Right atrium auricular region (tissue), 2 donors: Measurements from ENCODE around the gene SHH. TPM values are rescaled to one million over a fixed set of nuclear protein-coding genes. Genes with fewer than 3 reads are reported as not detected.

Experiments
- DNase-seq: peaks from one replicate; pipeline ENCODE4 v3.0.0-alpha.2; 2019; ENCODE audit warnings: low spot score
- H3K27ac ChIP-seq, 2 donors: fragments of 200-600 bp; sonication (generic); 1 replicate in 1 of 2; 2 replicates in 1 of 2; pipeline ENCODE4 v1.5.1; 2016 to 2019
- H3K27me3 ChIP-seq, 2 donors: fragments of 200-600 bp; sonication (generic); one replicate each; pipeline versions ENCODE4 v1.5.1 to v1.6.0; 2017 to 2019
- H3K36me3 ChIP-seq: fragments of 200-600 bp; sonication (generic); one replicate; pipeline ENCODE4 v1.5.1; 2016
- H3K4me1 ChIP-seq, 2 donors: fragments of 200-600 bp; sonication (generic); one replicate each; pipeline versions ENCODE4 v1.5.1 to v1.6.0; 2017 to 2019
- H3K4me3 ChIP-seq, 2 donors: fragments of 200-600 bp; sonication (generic); 1 replicate in 1 of 2; 2 replicates in 1 of 2; pipeline ENCODE4 v1.5.1; 2017 to 2019; ENCODE audit warnings: mild to moderate bottlenecking in 1 of 2, moderate library complexity in 1 of 2
- H3K9me3 ChIP-seq, 2 donors: fragments of 200-600 bp; sonication (generic); one replicate each; pipeline ENCODE4 v1.5.1; 2019
- total RNA-seq, 2 donors: library from RNA; depleted of rRNA; stranded (reverse); fragments of >200 nt; gene quantifications; one replicate each; pipeline ENCODE4 v1.1.0, GENCODE V29; 2016
- TF ChIP-seq, protein P1 (sequence below), 2 donors: fragments of 200-600 bp; sonication (generic); IDR thresholded peaks; one replicate each; pipeline ENCODE4 v1.5.1; 2019; ENCODE audit warnings: antibody characterized with exemption in 2 of 2

SHH gene
- total RNA-seq, 2 donors from 2014 or later: not detected

DNA sequence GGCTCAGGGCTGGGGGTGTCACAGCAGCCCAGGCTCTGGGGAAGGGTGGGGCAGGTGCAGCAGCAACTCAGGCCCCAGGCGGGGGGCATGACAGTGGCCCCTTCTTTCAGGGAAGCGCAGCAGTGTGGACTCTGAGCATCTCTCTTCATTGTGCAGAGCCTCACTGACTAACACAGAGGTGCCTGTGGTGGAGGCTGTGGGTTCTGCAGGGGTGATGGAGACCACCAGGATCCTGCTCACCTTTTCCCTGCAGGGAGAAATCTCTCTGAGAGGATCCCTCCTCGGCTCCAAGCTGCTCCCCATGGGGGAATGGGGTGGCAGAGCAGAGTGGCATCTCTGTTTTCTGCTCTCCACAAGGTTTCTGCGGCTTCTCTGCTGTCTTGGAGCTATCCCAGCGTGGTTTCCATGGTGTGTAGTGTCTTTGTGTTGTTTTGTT, 37.8 kb upstream of the SHH start:
- H3K36me3 ChIP-seq: no peaks in the 10 kb centered on the region
- H3K9me3 ChIP-seq: peaks cover 0 to 12% of the 10 kb centered on the region in 2 donors
- no peaks in the 10 kb centered on the region for H3K27me3 ChIP-seq
- TF ChIP-seq, protein P1, sequence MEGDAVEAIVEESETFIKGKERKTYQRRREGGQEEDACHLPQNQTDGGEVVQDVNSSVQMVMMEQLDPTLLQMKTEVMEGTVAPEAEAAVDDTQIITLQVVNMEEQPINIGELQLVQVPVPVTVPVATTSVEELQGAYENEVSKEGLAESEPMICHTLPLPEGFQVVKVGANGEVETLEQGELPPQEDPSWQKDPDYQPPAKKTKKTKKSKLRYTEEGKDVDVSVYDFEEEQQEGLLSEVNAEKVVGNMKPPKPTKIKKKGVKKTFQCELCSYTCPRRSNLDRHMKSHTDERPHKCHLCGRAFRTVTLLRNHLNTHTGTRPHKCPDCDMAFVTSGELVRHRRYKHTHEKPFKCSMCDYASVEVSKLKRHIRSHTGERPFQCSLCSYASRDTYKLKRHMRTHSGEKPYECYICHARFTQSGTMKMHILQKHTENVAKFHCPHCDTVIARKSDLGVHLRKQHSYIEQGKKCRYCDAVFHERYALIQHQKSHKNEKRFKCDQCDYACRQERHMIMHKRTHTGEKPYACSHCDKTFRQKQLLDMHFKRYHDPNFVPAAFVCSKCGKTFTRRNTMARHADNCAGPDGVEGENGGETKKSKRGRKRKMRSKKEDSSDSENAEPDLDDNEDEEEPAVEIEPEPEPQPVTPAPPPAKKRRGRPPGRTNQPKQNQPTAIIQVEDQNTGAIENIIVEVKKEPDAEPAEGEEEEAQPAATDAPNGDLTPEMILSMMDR (IDR thresholded peaks at IDR 0.05): no peak
- DNase-seq: no peak
- no peak overlapping the region for H3K27ac ChIP-seq
- no peak overlapping the region for H3K4me3 ChIP-seq
- H3K4me1 ChIP-seq: no peaks in the 10 kb centered on the region

DNA sequence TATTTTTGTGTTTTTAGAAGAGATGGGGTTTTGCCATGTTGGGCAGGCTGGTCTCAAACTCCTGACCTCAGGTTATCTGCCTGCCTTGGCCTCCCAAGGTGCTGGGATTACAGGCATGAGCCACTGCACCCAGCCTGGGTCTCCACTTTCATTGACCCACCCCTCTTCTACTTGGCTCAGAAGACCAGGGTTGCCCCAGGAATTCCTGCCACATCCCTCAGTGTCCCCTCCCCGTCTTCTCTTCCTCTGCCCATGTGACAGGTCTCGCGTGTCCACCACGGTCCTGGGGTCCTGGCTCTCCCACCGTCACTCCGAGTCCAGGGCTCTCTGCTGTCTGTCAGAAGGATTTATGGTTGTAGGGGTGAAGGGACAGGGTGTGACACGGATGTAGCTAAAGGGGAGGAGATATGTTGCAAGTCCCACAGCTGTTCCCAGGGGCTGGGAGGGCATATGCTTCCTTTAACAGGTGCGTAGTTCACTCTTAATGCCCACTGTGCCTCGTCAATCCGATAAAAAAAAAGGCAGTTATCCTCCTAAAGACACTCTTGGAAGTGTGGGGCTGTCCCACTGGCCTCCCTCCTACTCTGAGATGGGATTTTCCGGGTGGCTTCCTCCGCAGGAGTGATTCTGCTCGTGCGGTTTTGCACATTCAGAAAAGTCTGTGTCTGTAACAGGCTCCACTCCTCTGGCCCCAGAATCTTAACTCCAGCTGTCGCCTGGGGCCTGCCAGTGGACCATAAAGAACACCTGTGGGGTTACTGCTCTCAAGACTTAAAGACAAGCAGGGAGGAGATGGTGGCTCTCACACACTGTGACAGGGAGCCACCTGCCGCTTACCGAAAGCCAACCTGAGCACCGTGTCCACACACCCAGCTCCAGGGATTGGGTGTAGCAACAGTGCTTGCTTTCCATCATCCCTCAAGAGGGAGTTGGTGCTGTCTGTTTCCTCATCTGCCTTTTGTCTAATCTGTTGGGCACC, 36.7 kb upstream of the SHH start:
- H3K4me3 ChIP-seq: no peak overlapping the region
- TF ChIP-seq, protein P1 (IDR thresholded peaks at IDR 0.05): no peak
- H3K27ac ChIP-seq: no peak overlapping the region
- no peak for DNase-seq
- no peaks in the 10 kb centered on the region for H3K27me3 ChIP-seq
- H3K9me3 ChIP-seq: peaks cover 0 to 1% of the 10 kb centered on the region in 2 donors
- no peaks in the 10 kb centered on the region for H3K4me1 ChIP-seq
- H3K36me3 ChIP-seq: no peaks in the 10 kb centered on the region

DNA sequence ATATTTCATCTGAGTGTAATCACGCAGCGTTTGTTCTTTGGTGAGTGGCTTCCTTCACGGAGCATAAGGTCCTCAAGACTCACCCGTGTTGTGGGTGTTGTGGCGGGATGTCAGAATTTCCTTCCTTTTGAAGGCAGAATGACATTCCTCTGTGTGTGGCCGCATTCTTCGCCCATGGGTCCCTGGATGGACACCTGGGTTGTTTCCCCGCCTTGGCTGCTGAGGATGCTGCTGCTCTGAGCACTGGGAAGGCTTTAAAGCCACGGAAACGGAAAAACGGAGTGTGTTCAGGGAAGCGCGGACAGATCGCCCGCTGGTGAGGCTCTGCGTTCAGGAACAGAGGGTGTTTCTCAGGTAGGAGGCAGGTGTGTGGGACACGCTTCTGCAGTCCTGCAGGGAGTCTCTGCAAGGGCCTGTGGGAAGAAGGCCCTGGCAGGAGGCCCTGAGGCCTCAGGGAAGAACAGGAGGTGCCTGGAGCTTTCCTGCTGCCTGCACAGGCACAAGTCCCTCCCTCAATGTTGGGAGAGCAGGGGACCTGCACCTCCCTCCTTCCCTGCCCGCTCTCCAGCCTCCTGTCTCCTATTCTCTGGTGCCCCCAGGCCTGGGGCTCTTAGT, 35.7 kb upstream of the SHH start:
- TF ChIP-seq, protein P1 (IDR thresholded peaks at IDR 0.05): no peak
- no peaks in the 10 kb centered on the region for H3K4me1 ChIP-seq
- no peaks in the 10 kb centered on the region for H3K9me3 ChIP-seq
- no peak overlapping the region for H3K27ac ChIP-seq
- no peak for DNase-seq
- no peak overlapping the region for H3K4me3 ChIP-seq
- no peaks in the 10 kb centered on the region for H3K27me3 ChIP-seq
- no peaks in the 10 kb centered on the region for H3K36me3 ChIP-seq

DNA sequence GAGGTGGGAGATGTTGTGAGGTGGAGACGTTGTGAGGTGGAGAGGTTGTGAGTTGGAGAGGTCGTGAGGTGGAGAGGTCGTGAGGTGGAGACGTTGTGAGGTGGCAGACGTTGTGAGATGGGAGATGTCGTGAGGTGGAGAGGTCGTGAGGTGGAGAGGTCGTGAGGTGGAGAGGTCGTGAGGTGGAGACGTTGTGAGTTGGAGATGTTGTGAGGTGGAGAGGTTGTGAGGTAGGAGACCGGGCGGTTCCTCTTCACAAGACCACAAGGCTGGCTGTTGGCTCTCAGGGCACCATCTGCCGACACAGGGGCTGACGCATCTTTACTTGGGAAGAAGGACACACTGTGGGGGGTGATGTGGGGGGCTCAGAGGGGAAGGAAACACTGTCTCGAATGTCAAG, 34.7 kb upstream of the SHH start:
- Histone ChIP-seq H3K27me3 (no peaks in the 10 kb centered on the region), H3K4me3 (no peak overlapping the region), H3K4me1 (no peaks in the 10 kb centered on the region), H3K36me3 (no peaks in the 10 kb centered on the region), H3K27ac (no peak overlapping the region), H3K9me3 (no peaks in the 10 kb centered on the region)
- TF ChIP-seq, protein P1 (IDR thresholded peaks at IDR 0.05): no peak
- DNase-seq: no peak

DNA sequence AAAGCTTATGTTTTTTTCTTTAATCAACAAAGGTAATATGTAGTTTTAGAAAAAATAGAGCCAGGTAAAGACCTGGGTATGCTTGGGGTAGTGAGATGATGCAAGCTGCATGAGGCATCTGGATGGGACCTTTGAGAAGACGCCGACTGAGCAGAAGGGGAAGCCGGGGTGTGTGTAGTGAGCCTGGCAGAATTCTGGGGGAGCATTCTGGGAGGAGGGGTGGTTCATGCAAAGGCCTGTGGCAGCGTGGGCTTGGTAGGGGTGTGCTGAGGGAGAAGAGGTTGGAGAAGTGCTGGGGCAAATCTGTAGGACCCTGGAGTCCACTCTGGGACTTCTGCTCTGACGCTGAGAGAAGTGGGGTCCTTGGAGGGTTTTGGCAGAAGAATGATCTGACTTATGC, 33.9 kb upstream of the SHH start:
- no peak overlapping the region for H3K4me3 ChIP-seq
- H3K9me3 ChIP-seq: no peaks in the 10 kb centered on the region
- H3K27ac ChIP-seq: no peak overlapping the region
- TF ChIP-seq, protein P1 (IDR thresholded peaks at IDR 0.05): no peak
- H3K4me1 ChIP-seq: no peaks in the 10 kb centered on the region
- DNase-seq: no peak
- no peaks in the 10 kb centered on the region for H3K36me3 ChIP-seq
- H3K27me3 ChIP-seq: no peaks in the 10 kb centered on the region
